ENCODE data around the gene HECW1.
A peak's percentile ranks its signal among the peaks of the same experiment; 100 is the strongest.
"Not testable (repeated sequence)": the region's sequence is repeated elsewhere in the genome, so short reads cannot be mapped to it uniquely, and the experiment has no call there.

HECW1 gene

GRCh38 chr7:43112459-43112940 lies at the start of gene HECW1:
TSS of gene HECW1 (plus strand) at chr7:43112647. CDS start at chr7:43243906, 131,259 bp downstream.
- no peak for DNase-seq
- in situ Hi-C loops (cut with HindIII; ENCODE audit: low pct_ligation_motif_present, low pct_unique_long_range_greater_than_20kb, low sequenced_read_pairs): no loop called here

DNA sequence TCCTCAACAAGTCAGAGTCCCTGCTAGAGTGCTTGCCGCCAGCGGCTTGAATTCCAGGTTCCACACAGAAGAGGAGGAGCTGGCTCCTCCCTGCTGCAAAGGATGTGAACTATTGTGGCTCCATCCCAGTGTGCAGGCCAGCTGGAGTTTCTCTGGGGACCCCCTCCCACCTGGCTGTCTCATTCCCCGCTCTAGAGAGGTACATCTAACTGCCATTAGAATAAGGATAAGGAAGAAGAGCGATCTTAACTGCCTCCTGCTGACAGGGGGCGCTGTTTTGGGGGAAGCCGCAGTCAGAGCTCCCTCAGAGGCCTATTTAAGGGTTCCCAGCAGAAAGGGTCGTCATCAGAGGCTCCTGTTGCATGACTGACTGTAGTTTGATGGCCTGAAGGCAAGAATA lies 40.8 kb upstream of the HECW1 start:
- DNase-seq: peak; percentile 40
- in situ Hi-C loops (cut with HindIII; ENCODE audit: low pct_ligation_motif_present, low pct_unique_long_range_greater_than_20kb, low sequenced_read_pairs): no loop called here

DNA sequence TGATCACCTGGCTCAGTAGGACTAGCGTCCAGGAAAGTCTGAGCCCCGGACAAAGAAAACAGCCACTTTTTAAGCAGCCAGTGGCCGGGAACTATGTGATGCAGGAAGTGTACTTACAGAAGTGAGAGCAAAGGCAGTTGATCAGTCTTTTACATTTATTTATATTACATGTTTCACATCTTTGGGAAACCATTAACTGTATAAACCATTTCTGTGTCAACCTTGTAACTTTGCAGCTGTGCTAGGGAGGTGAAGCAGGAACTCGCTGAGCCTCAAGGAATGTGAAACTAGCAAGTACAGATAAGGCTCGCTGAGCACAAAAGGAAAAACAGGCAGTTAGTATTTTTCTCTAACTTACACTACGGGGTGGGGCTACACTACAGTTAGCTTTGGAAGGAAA lies 39.9 kb upstream of the HECW1 start:
- in situ Hi-C loops (cut with HindIII; ENCODE audit: low pct_ligation_motif_present, low pct_unique_long_range_greater_than_20kb, low sequenced_read_pairs): no loop called here
- no peak for DNase-seq

DNA sequence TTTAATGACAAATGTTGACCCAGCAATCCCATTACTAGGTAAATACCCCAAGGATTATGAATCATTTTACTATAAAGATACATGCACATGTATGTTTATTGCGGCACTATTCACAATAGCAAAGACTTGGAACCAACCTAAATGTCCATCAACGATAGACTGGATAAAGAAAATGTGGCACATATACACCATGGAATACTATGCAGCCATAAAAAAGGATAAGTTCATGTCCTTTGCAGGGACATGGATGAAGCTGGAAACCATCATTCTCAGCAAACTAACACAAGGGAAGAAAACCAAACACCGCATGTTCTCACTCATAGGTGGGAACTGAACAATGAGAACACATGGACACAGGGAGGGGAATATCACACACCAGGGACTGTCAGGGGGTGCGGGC lies 38.6 kb upstream of the HECW1 start:
- DNase-seq; in situ Hi-C loops (cut with HindIII; ENCODE audit: low pct_ligation_motif_present, low pct_unique_long_range_greater_than_20kb, low sequenced_read_pairs): not testable (repeated sequence)

GRCh38 chr7:43076189-43076605 lies 36.2 kb upstream of the HECW1 start:
- in situ Hi-C loops (cut with HindIII; ENCODE audit: low pct_ligation_motif_present, low pct_unique_long_range_greater_than_20kb, low sequenced_read_pairs): no loop called here
- no peak for DNase-seq

GRCh38 chr7:43076606-43077005 lies 35.8 kb upstream of the HECW1 start:
- in situ Hi-C loops (cut with HindIII; ENCODE audit: low pct_ligation_motif_present, low pct_unique_long_range_greater_than_20kb, low sequenced_read_pairs): no loop called here
- no peak for DNase-seq

GRCh38 chr7:43077285-43077684 lies 35.2 kb upstream of the HECW1 start:
- DNase-seq: no peak
- in situ Hi-C loops (cut with HindIII; ENCODE audit: low pct_ligation_motif_present, low pct_unique_long_range_greater_than_20kb, low sequenced_read_pairs): no loop called here

- no peak for DNase-seq
Measured at GRCh38 chr7:43077732-43078391, 34.6 kb upstream of the HECW1 start.

DNA sequence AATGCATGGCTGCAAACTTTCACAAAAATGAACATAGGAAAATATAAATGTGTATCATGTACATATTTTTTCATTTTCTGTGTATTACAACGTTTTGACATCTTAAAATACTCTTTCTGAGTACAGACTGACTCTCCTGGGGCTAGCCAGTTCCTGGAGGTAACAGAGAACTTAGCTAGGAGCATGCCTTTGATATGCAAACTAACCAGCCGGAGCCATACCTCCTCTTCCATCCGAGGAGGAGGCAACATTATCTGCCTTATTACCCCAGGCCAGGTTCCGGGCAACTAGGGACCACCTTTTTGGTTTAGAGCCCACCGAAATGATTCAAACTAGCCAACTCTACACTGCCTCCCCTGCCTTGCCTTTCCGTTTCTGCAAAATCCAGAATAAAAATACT lies 33.7 kb upstream of the HECW1 start:
- in situ Hi-C loops (cut with HindIII; ENCODE audit: low pct_ligation_motif_present, low pct_unique_long_range_greater_than_20kb, low sequenced_read_pairs): no loop called here
- no peak for DNase-seq

More at GRCh38 chr7:43077732-43078391, 34.6 kb upstream of the HECW1 start:
- in situ Hi-C loops (cut with HindIII; ENCODE audit: low pct_ligation_motif_present, low pct_unique_long_range_greater_than_20kb, low sequenced_read_pairs): no loop called here

- in situ Hi-C loops (cut with HindIII; ENCODE audit: low pct_ligation_motif_present, low pct_unique_long_range_greater_than_20kb, low sequenced_read_pairs): no loop called here
- no peak for DNase-seq
Measured at GRCh38 chr7:43081603-43082002, 30.8 kb upstream of the HECW1 start.

DNA sequence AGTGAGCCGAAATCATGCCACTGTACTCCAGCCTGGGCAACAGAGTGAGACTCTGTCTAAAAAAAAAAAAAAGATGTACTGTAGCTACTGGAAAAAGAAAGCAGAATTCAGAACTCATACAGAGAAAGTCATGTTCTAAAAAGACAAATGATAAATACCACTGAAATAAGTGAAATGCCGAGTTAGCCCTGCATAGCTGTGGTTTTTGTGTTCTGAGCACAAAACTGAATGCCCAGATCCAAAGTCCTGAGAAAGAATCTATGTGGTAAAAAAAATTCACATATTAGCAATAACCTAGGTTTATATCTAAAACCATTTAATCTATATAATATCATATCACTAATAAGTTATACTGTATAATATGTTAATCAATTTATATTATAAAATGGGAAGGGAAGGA lies 29.3 kb upstream of the HECW1 start:
- no peak for DNase-seq

DNA sequence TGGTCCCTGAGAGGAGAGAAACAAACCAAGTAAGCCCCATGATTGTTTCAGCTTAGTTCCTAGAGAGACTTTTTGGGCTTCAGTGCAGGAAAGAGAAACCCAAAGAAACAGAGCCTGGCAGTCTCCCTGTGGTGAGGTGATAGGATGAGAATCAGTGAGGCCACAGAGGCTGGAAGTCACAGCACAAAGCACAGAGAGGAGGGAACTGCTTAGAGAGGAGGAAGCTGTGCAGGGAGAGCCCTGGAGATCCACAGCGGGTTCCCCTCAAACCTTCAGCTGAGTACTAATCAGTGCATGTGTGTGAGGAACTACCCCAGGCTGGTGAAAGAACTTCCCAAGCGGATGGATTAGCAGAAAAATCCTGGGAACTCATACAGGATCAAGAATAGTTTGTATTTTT lies 27.4 kb upstream of the HECW1 start:
- in situ Hi-C loops (cut with HindIII; ENCODE audit: low pct_ligation_motif_present, low pct_unique_long_range_greater_than_20kb, low sequenced_read_pairs): no loop called here
- DNase-seq: no peak

More for the DNA sequence above, 29.3 kb upstream of the HECW1 start:
- in situ Hi-C loops (cut with HindIII; ENCODE audit: low pct_ligation_motif_present, low pct_unique_long_range_greater_than_20kb, low sequenced_read_pairs): no loop called here

- in situ Hi-C loops (cut with HindIII; ENCODE audit: low pct_ligation_motif_present, low pct_unique_long_range_greater_than_20kb, low sequenced_read_pairs): no loop called here
- no peak for DNase-seq
Measured at GRCh38 chr7:43085992-43086391, 26.5 kb upstream of the HECW1 start.

- in situ Hi-C loops (cut with HindIII; ENCODE audit: low pct_ligation_motif_present, low pct_unique_long_range_greater_than_20kb, low sequenced_read_pairs): no loop called here
- DNase-seq: no peak
Measured at GRCh38 chr7:43092819-43093218, 19.6 kb upstream of the HECW1 start.

- no peak for DNase-seq
- in situ Hi-C loops (cut with HindIII; ENCODE audit: low pct_ligation_motif_present, low pct_unique_long_range_greater_than_20kb, low sequenced_read_pairs): no loop called here
Measured at GRCh38 chr7:43096875-43097274, 15.6 kb upstream of the HECW1 start.

DNA sequence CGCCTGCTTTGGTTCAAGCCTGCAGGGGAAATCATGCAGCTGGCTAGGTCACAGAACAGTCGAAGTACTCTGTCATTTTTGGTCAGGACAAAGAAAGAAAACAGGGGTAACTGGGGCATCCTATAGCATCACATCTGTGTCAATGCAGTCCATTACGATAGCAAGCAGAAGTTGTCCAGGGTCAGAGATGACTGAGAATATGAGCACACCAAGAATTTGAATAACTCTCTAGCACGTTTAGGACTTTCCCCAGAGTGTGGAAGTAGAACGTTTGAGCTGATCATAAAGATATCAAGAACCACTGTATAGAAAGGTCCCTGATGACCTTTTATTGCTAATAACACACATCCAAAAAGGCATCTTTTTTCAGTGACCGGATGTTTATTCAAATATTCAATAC lies 12.7 kb upstream of the HECW1 start:
- DNase-seq: no peak
- in situ Hi-C loops (cut with HindIII; ENCODE audit: low pct_ligation_motif_present, low pct_unique_long_range_greater_than_20kb, low sequenced_read_pairs): no loop called here

GRCh38 chr7:43104874-43105520 lies 7.5 kb upstream of the HECW1 start:
- in situ Hi-C loops (cut with HindIII; ENCODE audit: low pct_ligation_motif_present, low pct_unique_long_range_greater_than_20kb, low sequenced_read_pairs): no loop called here

GRCh38 chr7:43105521-43106120 lies 6.8 kb upstream of the HECW1 start:
- no peak for DNase-seq
- in situ Hi-C loops (cut with HindIII; ENCODE audit: low pct_ligation_motif_present, low pct_unique_long_range_greater_than_20kb, low sequenced_read_pairs): no loop called here

More at GRCh38 chr7:43104874-43105520, 7.5 kb upstream of the HECW1 start:
- no peak for DNase-seq

GRCh38 chr7:43108255-43109011 lies 4.0 kb upstream of the HECW1 start:
- in situ Hi-C loops (cut with HindIII; ENCODE audit: low pct_ligation_motif_present, low pct_unique_long_range_greater_than_20kb, low sequenced_read_pairs): no loop called here
- peak; percentile 73 for DNase-seq
